ACC112 (cell line): ENCODE results near the gene HELT.

Source experiments
- H2AFZ ChIP-seq: fragments of 200-600 bp; sonication (generic); one replicate; pipeline ENCODE4 v1.6.0; 2017; ENCODE audit warnings: antibody characterized with exemption, low read length; ENCODE audit not compliant: unreplicated experiment
- H3K27ac ChIP-seq: fragments of 200-600 bp; sonication (generic); 2 replicates; pipeline ENCODE4 v1.5.1; 2014; ENCODE audit warnings: low read depth, mild to moderate bottlenecking, antibody characterized with exemption, low read length, moderate library complexity
- H3K27me3 ChIP-seq: fragments of 200-600 bp; sonication (generic); 2 replicates; pipeline ENCODE4 v1.6.1; 2014; ENCODE audit warnings: mild to moderate bottlenecking, antibody characterized with exemption, low read length, moderate library complexity, mixed read lengths; ENCODE audit not compliant: insufficient read depth
- H3K36me3 ChIP-seq: fragments of 200-600 bp; sonication (generic); 2 replicates; pipeline ENCODE4 v1.6.1; 2016; ENCODE audit warnings: mild to moderate bottlenecking, antibody characterized with exemption, low read length, moderate library complexity, mixed read lengths; ENCODE audit not compliant: insufficient read depth
- H3K4me1 ChIP-seq: fragments of 200-600 bp; sonication (generic); one replicate; pipeline ENCODE4 v1.6.1; 2016; ENCODE audit warnings: low read length, mixed read lengths; ENCODE audit not compliant: insufficient read depth, unreplicated experiment, control insufficient read depth
- H3K4me3 ChIP-seq: fragments of 200-600 bp; sonication (generic); 2 replicates; pipeline ENCODE4 v1.5.1; 2014; ENCODE audit warnings: mild to moderate bottlenecking, low read depth, low read length
- H3K79me2 ChIP-seq: fragments of 200-600 bp; sonication (generic); one replicate; pipeline ENCODE4 v1.6.0; 2016; ENCODE audit warnings: low read length; ENCODE audit not compliant: control insufficient read depth, unreplicated experiment, insufficient read depth

The HELT gene

DNA sequence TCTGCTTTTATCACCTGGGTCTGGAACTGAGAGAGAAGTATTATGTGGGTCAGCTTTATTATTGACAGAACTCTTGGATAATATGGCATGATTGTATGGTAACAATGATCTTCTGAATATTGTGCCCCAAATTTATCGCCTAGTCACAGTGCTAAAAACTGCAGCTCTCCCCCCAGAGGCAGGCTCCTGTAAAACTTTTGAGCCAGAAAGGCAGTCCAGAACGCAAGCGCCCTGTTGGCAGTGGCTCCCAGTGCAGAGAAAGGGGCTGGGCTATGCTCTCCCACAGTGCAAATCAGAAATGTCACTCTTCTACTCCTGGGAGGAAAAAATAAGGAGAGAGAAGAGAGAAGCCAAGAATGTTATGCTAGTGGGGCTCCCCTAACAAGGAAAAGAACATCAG is 50.5 kb downstream of the HELT start:
- Histone ChIP-seq H3K36me3 (no peaks in the 10 kb centered on the region), H3K4me3 (no peak overlapping the region), H2AFZ (no peak overlapping the region), H3K27ac (no peak overlapping the region), H3K4me1 (peaks cover 4% of the 10 kb centered on the region), H3K27me3 (peaks cover 49% of the 10 kb centered on the region), H3K79me2 (no peaks in the 10 kb centered on the region)
